Measurements from ENCODE around the gene RBCK1.

The RBCK1 gene

GRCh38 chr20:416950-417800 is 9.1 kb downstream of the RBCK1 start:
- Histone ChIP-seq H3K36me3 (ENCODE audit: insufficient read depth, low read depth, low read length) (peaks cover 29% of the 10 kb centered on the region), H3K9me3 (ENCODE audit: insufficient read depth, low read depth, low read length) (no peaks in the 10 kb centered on the region), H3K9ac (ENCODE audit: low read depth, low read length) (no peak overlapping the region), H3K4me1 (ENCODE audit: insufficient read depth, low read length) (no peaks in the 10 kb centered on the region), H3K27me3 (ENCODE audit: insufficient read depth, low read length) (no peaks in the 10 kb centered on the region), H3K4me3 (ENCODE audit: low read length) (no peak overlapping the region), H3K27ac (ENCODE audit: low read length) (no peak overlapping the region)

GRCh38 chr20:417801-418342 is 9.8 kb downstream of the RBCK1 start:
- Histone ChIP-seq H3K27ac (ENCODE audit: low read length) (no peak overlapping the region), H3K36me3 (ENCODE audit: insufficient read depth, low read depth, low read length) (peaks cover 33% of the 10 kb centered on the region)

DNA sequence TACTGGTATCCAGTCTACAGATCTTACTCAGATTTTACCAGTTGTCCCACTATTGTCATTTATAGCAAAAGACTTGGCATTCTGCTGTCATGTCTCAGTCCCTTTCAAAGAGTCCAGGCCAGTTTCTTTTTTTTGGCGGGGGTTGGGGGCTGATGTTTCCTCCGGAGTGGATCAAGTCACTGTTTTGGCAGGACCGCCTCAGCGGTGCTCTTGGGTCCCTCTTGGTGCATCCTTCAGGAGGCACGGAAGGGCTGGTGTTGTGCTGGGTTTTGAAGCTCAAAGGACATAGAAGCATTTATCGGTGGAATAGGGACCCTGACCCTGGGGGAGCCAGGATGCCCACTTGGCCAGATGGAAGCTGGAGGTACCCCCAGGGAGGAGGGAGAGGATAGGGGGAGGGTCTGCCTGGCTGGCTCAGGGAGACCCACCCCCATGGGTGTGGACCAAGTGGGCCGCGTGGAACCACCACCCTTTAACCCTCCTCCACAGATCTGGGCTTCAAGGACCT is 10.8 kb downstream of the RBCK1 start:
- Histone ChIP-seq H3K36me3 (ENCODE audit: insufficient read depth, low read depth, low read length) (peaks cover 30% of the 10 kb centered on the region), H3K9ac (ENCODE audit: low read depth, low read length) (no peak overlapping the region), H3K27ac (ENCODE audit: low read length) (no peak overlapping the region)

More at GRCh38 chr20:417801-418342, 9.8 kb downstream of the RBCK1 start:
- H3K9me3 ChIP-seq (ENCODE audit: insufficient read depth, low read depth, low read length) = no peaks in the 10 kb centered on the region
- no peaks in the 10 kb centered on the region for H3K4me1 ChIP-seq (ENCODE audit: insufficient read depth, low read length)
- no peak overlapping the region for H3K4me3 ChIP-seq (ENCODE audit: low read length)
- H3K27me3 ChIP-seq (ENCODE audit: insufficient read depth, low read length) = no peaks in the 10 kb centered on the region
- H3K9ac ChIP-seq (ENCODE audit: low read depth, low read length) = no peak overlapping the region

DNA sequence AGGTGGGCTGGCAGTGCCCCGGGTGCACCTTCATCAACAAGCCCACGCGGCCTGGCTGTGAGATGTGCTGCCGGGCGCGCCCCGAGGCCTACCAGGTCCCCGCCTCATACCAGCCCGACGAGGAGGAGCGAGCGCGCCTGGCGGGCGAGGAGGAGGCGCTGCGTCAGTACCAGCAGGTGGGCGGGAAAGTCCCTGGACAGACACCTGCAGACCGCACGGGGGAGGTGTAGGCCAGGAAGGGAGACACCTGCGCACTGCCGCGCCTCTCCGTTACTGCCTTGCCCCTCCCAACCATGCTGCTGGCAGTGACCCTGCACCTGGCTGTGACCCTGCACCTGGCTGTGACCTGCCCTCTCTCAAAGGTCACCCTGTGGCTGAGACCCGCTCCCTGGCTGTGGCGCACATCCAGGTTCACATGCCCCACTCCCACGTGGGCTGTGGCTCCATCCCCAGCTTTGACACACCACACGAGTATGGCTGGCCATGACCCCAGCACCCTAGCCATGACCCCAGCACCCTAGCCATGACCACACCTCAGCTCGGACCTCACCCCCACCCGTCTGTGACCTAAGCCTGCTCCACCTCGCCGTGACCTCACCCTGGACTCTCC is 11.6 kb downstream of the RBCK1 start:
- H3K4me3 ChIP-seq (ENCODE audit: low read length) = no peak overlapping the region
- no peaks in the 10 kb centered on the region for H3K4me1 ChIP-seq (ENCODE audit: insufficient read depth, low read length)
- H3K27me3 ChIP-seq (ENCODE audit: insufficient read depth, low read length) = no peaks in the 10 kb centered on the region
- no peak overlapping the region for H3K27ac ChIP-seq (ENCODE audit: low read length)
- H3K9ac ChIP-seq (ENCODE audit: low read depth, low read length) = no peak overlapping the region
- H3K9me3 ChIP-seq (ENCODE audit: insufficient read depth, low read depth, low read length) = no peaks in the 10 kb centered on the region
- peaks cover 37% of the 10 kb centered on the region for H3K36me3 ChIP-seq (ENCODE audit: insufficient read depth, low read depth, low read length)

More for the DNA sequence above, 10.8 kb downstream of the RBCK1 start:
- Histone ChIP-seq H3K4me1 (ENCODE audit: insufficient read depth, low read length) (no peaks in the 10 kb centered on the region), H3K9me3 (ENCODE audit: insufficient read depth, low read depth, low read length) (no peaks in the 10 kb centered on the region), H3K27me3 (ENCODE audit: insufficient read depth, low read length) (no peaks in the 10 kb centered on the region), H3K4me3 (ENCODE audit: low read length) (no peak overlapping the region)

DNA sequence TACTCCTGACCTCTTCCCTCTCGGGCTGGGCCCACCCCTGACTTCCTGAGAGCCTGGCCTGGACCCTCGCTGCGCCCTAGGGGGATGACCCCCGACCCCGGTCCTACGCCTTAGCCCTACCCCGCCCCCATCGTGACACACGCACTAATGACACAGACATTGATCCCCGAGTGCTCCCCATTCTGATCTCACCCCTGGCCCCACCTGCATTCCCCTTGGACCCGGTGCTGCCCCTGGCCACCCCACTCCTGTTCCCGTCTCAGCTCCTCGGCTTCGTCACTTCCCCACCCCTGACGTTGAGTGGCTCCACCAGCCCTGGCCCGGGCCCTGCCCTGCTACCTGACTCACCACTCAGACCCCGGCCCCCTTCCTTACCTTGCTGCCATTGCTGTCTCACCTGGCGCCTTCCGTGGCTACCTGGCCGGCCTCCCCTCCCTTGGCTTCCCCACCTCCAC is 12.1 kb downstream of the RBCK1 start:
- H3K27ac ChIP-seq (ENCODE audit: low read length) = no peak overlapping the region
- H3K36me3 ChIP-seq (ENCODE audit: insufficient read depth, low read depth, low read length) = peaks cover 37% of the 10 kb centered on the region
- H3K27me3 ChIP-seq (ENCODE audit: insufficient read depth, low read length) = no peaks in the 10 kb centered on the region
- no peaks in the 10 kb centered on the region for H3K9me3 ChIP-seq (ENCODE audit: insufficient read depth, low read depth, low read length)
- no peak overlapping the region for H3K4me3 ChIP-seq (ENCODE audit: low read length)
- no peaks in the 10 kb centered on the region for H3K4me1 ChIP-seq (ENCODE audit: insufficient read depth, low read length)
- no peak overlapping the region for H3K9ac ChIP-seq (ENCODE audit: low read depth, low read length)

DNA sequence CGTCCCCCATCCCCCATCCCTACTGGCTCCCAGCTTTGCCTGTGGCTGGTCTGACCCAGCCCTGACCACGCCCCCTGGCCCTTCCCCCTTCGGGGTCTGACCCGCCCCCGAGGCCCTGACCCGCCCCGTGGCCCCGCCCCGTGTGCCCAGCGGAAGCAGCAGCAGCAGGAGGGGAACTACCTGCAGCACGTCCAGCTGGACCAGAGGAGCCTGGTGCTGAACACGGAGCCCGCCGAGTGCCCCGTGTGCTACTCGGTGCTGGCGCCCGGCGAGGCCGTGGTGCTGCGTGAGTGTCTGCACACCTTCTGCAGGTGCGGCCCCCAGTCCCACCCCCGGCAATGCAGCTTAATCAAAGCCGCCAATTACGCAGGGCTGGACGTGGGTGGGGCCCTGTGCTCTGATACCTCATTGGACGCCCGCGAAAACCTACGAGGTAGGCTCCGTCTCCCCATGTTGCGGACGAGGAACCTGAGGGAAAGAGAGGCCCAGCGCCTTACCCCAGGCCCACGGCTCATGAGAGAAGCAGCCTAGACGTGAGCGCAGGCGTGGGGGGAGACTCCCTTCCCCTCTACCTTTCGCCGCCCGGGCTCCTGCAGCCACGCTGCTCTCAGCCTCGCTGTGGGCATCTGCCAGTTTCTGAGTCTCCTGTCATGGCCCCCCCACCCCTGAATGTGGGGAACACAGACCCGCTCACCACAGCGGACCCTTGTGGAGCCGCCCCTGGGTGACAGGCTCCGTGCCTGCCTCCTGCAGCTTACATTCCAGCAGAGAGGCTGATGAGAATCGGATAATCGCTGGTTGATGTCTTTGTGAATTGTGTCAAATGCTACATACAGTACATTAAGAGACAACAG is 12.8 kb downstream of the RBCK1 start:
- Histone ChIP-seq H3K36me3 (ENCODE audit: insufficient read depth, low read depth, low read length) (peaks cover 40% of the 10 kb centered on the region), H3K9ac (ENCODE audit: low read depth, low read length) (no peak overlapping the region), H3K27me3 (ENCODE audit: insufficient read depth, low read length) (no peaks in the 10 kb centered on the region), H3K9me3 (ENCODE audit: insufficient read depth, low read depth, low read length) (no peaks in the 10 kb centered on the region), H3K4me1 (ENCODE audit: insufficient read depth, low read length) (no peaks in the 10 kb centered on the region), H3K4me3 (ENCODE audit: low read length) (no peak overlapping the region), H3K27ac (ENCODE audit: low read length) (no peak overlapping the region)

GRCh38 chr20:421685-422250 is 13.7 kb downstream of the RBCK1 start:
- peaks cover 44% of the 10 kb centered on the region for H3K36me3 ChIP-seq (ENCODE audit: insufficient read depth, low read depth, low read length)

DNA sequence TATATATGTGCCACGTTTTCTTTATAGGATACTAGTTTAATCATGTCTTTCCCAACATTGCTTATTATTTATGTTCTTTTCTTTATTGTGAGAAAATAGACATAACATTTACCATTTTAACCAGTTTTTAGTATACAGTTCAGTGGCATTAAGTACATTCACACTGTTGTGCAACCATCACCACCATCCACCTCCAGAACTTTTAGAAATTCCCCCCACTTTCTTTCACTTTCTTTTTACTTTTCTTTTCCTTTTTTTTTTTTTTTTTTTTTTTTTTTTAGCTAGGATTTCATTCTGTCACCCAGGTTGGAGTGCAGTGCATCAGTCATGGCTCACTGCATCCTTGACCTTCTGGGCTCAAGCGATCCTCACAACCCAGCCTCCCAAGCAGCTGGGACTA is 18.5 kb downstream of the RBCK1 start:
- no peaks in the 10 kb centered on the region for H3K4me1 ChIP-seq (ENCODE audit: insufficient read depth, low read length)
- H3K27ac ChIP-seq (ENCODE audit: low read length) = no peak overlapping the region
- no peak overlapping the region for H3K9ac ChIP-seq (ENCODE audit: low read depth, low read length)
- no peak overlapping the region for H3K4me3 ChIP-seq (ENCODE audit: low read length)
- no peaks in the 10 kb centered on the region for H3K27me3 ChIP-seq (ENCODE audit: insufficient read depth, low read length)
- H3K36me3 ChIP-seq (ENCODE audit: insufficient read depth, low read depth, low read length) = peaks cover 67% of the 10 kb centered on the region
- no peaks in the 10 kb centered on the region for H3K9me3 ChIP-seq (ENCODE audit: insufficient read depth, low read depth, low read length)

More at GRCh38 chr20:421685-422250, 13.7 kb downstream of the RBCK1 start:
- Histone ChIP-seq H3K27ac (ENCODE audit: low read length) (no peak overlapping the region), H3K4me3 (ENCODE audit: low read length) (no peak overlapping the region), H3K27me3 (ENCODE audit: insufficient read depth, low read length) (no peaks in the 10 kb centered on the region), H3K4me1 (ENCODE audit: insufficient read depth, low read length) (no peaks in the 10 kb centered on the region), H3K9ac (ENCODE audit: low read depth, low read length) (no peak overlapping the region), H3K9me3 (ENCODE audit: insufficient read depth, low read depth, low read length) (no peaks in the 10 kb centered on the region)

DNA sequence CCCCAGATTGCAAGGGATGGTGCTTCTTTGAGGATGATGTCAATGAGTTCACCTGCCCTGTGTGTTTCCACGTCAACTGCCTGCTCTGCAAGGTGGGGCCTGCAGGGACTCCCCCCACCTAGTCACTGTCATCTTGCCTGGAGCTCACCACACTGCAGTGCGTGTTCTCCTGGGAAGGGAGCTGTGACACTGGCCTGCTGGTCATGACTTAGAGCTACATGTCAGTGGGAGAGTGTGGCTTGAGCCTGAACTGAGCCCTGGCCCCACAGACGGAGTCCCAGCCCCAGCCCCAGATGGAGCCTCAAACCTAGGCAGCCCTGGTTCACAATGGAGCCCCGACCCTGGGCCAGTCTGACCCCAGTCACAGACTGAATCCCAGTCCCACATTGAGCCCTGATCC is 19.3 kb downstream of the RBCK1 start:
- H3K27me3 ChIP-seq (ENCODE audit: insufficient read depth, low read length) = no peaks in the 10 kb centered on the region
- peaks cover 58% of the 10 kb centered on the region for H3K36me3 ChIP-seq (ENCODE audit: insufficient read depth, low read depth, low read length)
- H3K4me1 ChIP-seq (ENCODE audit: insufficient read depth, low read length) = no peaks in the 10 kb centered on the region
- no peaks in the 10 kb centered on the region for H3K9me3 ChIP-seq (ENCODE audit: insufficient read depth, low read depth, low read length)
- H3K4me3 ChIP-seq (ENCODE audit: low read length) = no peak overlapping the region
- no peak overlapping the region for H3K9ac ChIP-seq (ENCODE audit: low read depth, low read length)
- no peak overlapping the region for H3K27ac ChIP-seq (ENCODE audit: low read length)

DNA sequence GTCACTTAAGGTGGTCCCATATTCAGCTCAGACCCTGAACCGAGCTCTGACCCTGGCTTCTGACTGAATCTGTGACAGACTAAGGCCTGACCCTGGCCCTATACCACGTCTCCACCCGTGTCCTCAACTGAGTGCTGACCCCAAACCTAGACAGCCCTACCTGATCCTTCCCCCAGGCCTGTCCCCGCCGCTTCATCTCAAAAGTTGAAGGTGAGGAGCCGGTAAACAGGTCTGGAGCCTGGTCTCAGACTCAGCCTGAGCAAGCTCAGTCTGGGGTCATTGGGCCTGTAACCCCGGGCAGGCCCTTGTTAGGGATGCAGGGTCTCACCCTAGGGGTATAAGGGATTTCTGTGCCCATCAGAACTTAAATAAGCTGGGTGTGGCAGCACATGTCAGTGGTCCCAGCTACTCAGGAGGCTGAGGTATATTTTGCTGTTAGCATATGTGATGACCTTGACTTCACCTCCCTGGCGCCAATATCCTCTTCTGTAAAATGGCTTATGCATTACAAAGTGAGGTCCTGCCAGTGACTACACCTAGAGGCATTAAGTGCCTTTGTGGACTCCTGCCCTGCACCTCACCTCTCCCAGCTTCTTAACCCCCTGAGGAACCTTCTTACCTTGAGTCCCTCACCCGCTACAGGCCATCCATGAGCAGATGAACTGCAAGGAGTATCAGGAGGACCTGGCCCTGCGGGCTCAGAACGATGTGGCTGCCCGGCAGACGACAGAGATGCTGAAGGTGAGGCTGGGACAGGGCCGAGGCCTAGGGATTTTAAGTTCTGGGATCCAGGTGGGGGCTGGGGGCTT is 20.0 kb downstream of the RBCK1 start:
- Histone ChIP-seq H3K36me3 (ENCODE audit: insufficient read depth, low read depth, low read length) (peaks cover 53% of the 10 kb centered on the region), H3K9ac (ENCODE audit: low read depth, low read length) (no peak overlapping the region), H3K4me3 (ENCODE audit: low read length) (no peak overlapping the region), H3K27me3 (ENCODE audit: insufficient read depth, low read length) (peaks cover 6% of the 10 kb centered on the region; the same call in 1 of the 2 replicates), H3K27ac (ENCODE audit: low read length) (no peak overlapping the region), H3K4me1 (ENCODE audit: insufficient read depth, low read length) (no peaks in the 10 kb centered on the region), H3K9me3 (ENCODE audit: insufficient read depth, low read depth, low read length) (no peaks in the 10 kb centered on the region)

All from iPS-20b (cell line).